ENCODE data around the gene TNRC6B.

The TNRC6B gene

GRCh38 chr22:40314041-40314440, 136.3 kb downstream of the TNRC6B start:
- Histone ChIP-seq H3K9me3 (ENCODE audit: control insufficient read depth in 2 of 2, low read length in 2 of 2) (no peaks in the 10 kb centered on the region), H3K36me3 (ENCODE audit: control insufficient read depth in 2 of 2, insufficient read depth in 2 of 2, low read length in 2 of 2) (peaks cover 67 to 79% of the 10 kb centered on the region in 2 donors), H3K27me3 (ENCODE audit: control insufficient read depth in 2 of 2, insufficient read depth in 2 of 2, low read length in 2 of 2) (no peaks in the 10 kb centered on the region), H3K4me3 (ENCODE audit: low read length in 2 of 2) (no peak overlapping the region), H3K27ac (ENCODE audit: low read depth in 2 of 2, low read length in 2 of 2) (no peak overlapping the region), H3K9ac (ENCODE audit: low read depth in 1 of 2, low read length in 2 of 2) (no peak overlapping the region), H3K4me1 (ENCODE audit: control insufficient read depth in 2 of 2, insufficient read depth in 2 of 2, low read length in 2 of 2) (peaks cover 0 to 3% of the 10 kb centered on the region in 2 donors)

GRCh38 chr22:40320687-40321086, 143.0 kb downstream of the TNRC6B start:
- Histone ChIP-seq H3K27me3 (ENCODE audit: control insufficient read depth in 2 of 2, insufficient read depth in 2 of 2, low read length in 2 of 2) (no peaks in the 10 kb centered on the region), H3K36me3 (ENCODE audit: control insufficient read depth in 2 of 2, insufficient read depth in 2 of 2, low read length in 2 of 2) (peaks cover 58 to 62% of the 10 kb centered on the region in 2 donors), H3K9ac (ENCODE audit: low read depth in 1 of 2, low read length in 2 of 2) (no peak overlapping the region), H3K27ac (ENCODE audit: low read depth in 2 of 2, low read length in 2 of 2) (no peak overlapping the region), H3K4me3 (ENCODE audit: low read length in 2 of 2) (no peak overlapping the region), H3K9me3 (ENCODE audit: control insufficient read depth in 2 of 2, low read length in 2 of 2) (no peaks in the 10 kb centered on the region), H3K4me1 (ENCODE audit: control insufficient read depth in 2 of 2, insufficient read depth in 2 of 2, low read length in 2 of 2) (no peaks in the 10 kb centered on the region)

- no peaks in the 10 kb centered on the region for H3K27me3 ChIP-seq (ENCODE audit: control insufficient read depth in 2 of 2, insufficient read depth in 2 of 2, low read length in 2 of 2)
- no peak overlapping the region for H3K4me3 ChIP-seq (ENCODE audit: low read length in 2 of 2)
- H3K27ac ChIP-seq (ENCODE audit: low read depth in 2 of 2, low read length in 2 of 2) = no peak overlapping the region
- H3K9ac ChIP-seq (ENCODE audit: low read depth in 1 of 2, low read length in 2 of 2) = no peak overlapping the region
- no peaks in the 10 kb centered on the region for H3K4me1 ChIP-seq (ENCODE audit: control insufficient read depth in 2 of 2, insufficient read depth in 2 of 2, low read length in 2 of 2)
- peaks cover 49 to 55% of the 10 kb centered on the region in 2 donors for H3K36me3 ChIP-seq (ENCODE audit: control insufficient read depth in 2 of 2, insufficient read depth in 2 of 2, low read length in 2 of 2)
- no peaks in the 10 kb centered on the region for H3K9me3 ChIP-seq (ENCODE audit: control insufficient read depth in 2 of 2, low read length in 2 of 2)
Observed at GRCh38 chr22:40322021-40322420, 144.3 kb downstream of the TNRC6B start.

GRCh38 chr22:40322818-40323447, 145.2 kb downstream of the TNRC6B start:
- no peaks in the 10 kb centered on the region for H3K27me3 ChIP-seq (ENCODE audit: control insufficient read depth in 2 of 2, insufficient read depth in 2 of 2, low read length in 2 of 2)
- H3K9me3 ChIP-seq (ENCODE audit: control insufficient read depth in 2 of 2, low read length in 2 of 2) = no peaks in the 10 kb centered on the region
- H3K4me1 ChIP-seq (ENCODE audit: control insufficient read depth in 2 of 2, insufficient read depth in 2 of 2, low read length in 2 of 2) = no peaks in the 10 kb centered on the region
- H3K36me3 ChIP-seq (ENCODE audit: control insufficient read depth in 2 of 2, insufficient read depth in 2 of 2, low read length in 2 of 2) = peaks cover 42 to 48% of the 10 kb centered on the region in 2 donors
- H3K9ac ChIP-seq (ENCODE audit: low read depth in 1 of 2, low read length in 2 of 2) = no peak overlapping the region
- no peak overlapping the region for H3K27ac ChIP-seq (ENCODE audit: low read depth in 2 of 2, low read length in 2 of 2)
- no peak overlapping the region for H3K4me3 ChIP-seq (ENCODE audit: low read length in 2 of 2)

- Histone ChIP-seq H3K9me3 (ENCODE audit: control insufficient read depth in 2 of 2, low read length in 2 of 2) (no peaks in the 10 kb centered on the region), H3K9ac (ENCODE audit: low read depth in 1 of 2, low read length in 2 of 2) (no peak overlapping the region), H3K27me3 (ENCODE audit: control insufficient read depth in 2 of 2, insufficient read depth in 2 of 2, low read length in 2 of 2) (no peaks in the 10 kb centered on the region), H3K27ac (ENCODE audit: low read depth in 2 of 2, low read length in 2 of 2) (peak overlapping the region; percentile 52), H3K4me1 (ENCODE audit: control insufficient read depth in 2 of 2, insufficient read depth in 2 of 2, low read length in 2 of 2) (no peaks in the 10 kb centered on the region), H3K4me3 (ENCODE audit: low read length in 2 of 2) (no peak overlapping the region), H3K36me3 (ENCODE audit: control insufficient read depth in 2 of 2, insufficient read depth in 2 of 2, low read length in 2 of 2) (peaks cover 41 to 45% of the 10 kb centered on the region in 2 donors)
Observed at GRCh38 chr22:40323681-40324171, 146.0 kb downstream of the TNRC6B start.

GRCh38 chr22:40324468-40325305, 147.0 kb downstream of the TNRC6B start:
- H3K4me1 ChIP-seq (ENCODE audit: control insufficient read depth in 2 of 2, insufficient read depth in 2 of 2, low read length in 2 of 2) = no peaks in the 10 kb centered on the region
- H3K9me3 ChIP-seq (ENCODE audit: control insufficient read depth in 2 of 2, low read length in 2 of 2) = no peaks in the 10 kb centered on the region
- H3K27me3 ChIP-seq (ENCODE audit: control insufficient read depth in 2 of 2, insufficient read depth in 2 of 2, low read length in 2 of 2) = no peaks in the 10 kb centered on the region
- H3K9ac ChIP-seq (ENCODE audit: low read depth in 1 of 2, low read length in 2 of 2) = no peak overlapping the region
- H3K4me3 ChIP-seq (ENCODE audit: low read length in 2 of 2) = no peak overlapping the region
- peak overlapping the region; percentile 52 for H3K27ac ChIP-seq (ENCODE audit: low read depth in 2 of 2, low read length in 2 of 2)
- H3K36me3 ChIP-seq (ENCODE audit: control insufficient read depth in 2 of 2, insufficient read depth in 2 of 2, low read length in 2 of 2) = peaks cover 40 to 45% of the 10 kb centered on the region in 2 donors

GRCh38 chr22:40325315-40325714, 147.6 kb downstream of the TNRC6B start:
- Histone ChIP-seq H3K9me3 (ENCODE audit: control insufficient read depth in 2 of 2, low read length in 2 of 2) (no peaks in the 10 kb centered on the region), H3K27me3 (ENCODE audit: control insufficient read depth in 2 of 2, insufficient read depth in 2 of 2, low read length in 2 of 2) (no peaks in the 10 kb centered on the region), H3K36me3 (ENCODE audit: control insufficient read depth in 2 of 2, insufficient read depth in 2 of 2, low read length in 2 of 2) (peaks cover 38 to 43% of the 10 kb centered on the region in 2 donors), H3K4me1 (ENCODE audit: control insufficient read depth in 2 of 2, insufficient read depth in 2 of 2, low read length in 2 of 2) (no peaks in the 10 kb centered on the region), H3K27ac (ENCODE audit: low read depth in 2 of 2, low read length in 2 of 2) (peak overlapping the region; percentile 26 to 33), H3K4me3 (ENCODE audit: low read length in 2 of 2) (no peak overlapping the region), H3K9ac (ENCODE audit: low read depth in 1 of 2, low read length in 2 of 2) (no peak overlapping the region)

GRCh38 chr22:40326905-40327735, 149.4 kb downstream of the TNRC6B start:
- H3K27ac ChIP-seq (ENCODE audit: low read depth in 2 of 2, low read length in 2 of 2) = no peak overlapping the region
- H3K36me3 ChIP-seq (ENCODE audit: control insufficient read depth in 2 of 2, insufficient read depth in 2 of 2, low read length in 2 of 2) = peaks cover 29 to 31% of the 10 kb centered on the region in 2 donors
- H3K9me3 ChIP-seq (ENCODE audit: control insufficient read depth in 2 of 2, low read length in 2 of 2) = no peaks in the 10 kb centered on the region
- no peaks in the 10 kb centered on the region for H3K27me3 ChIP-seq (ENCODE audit: control insufficient read depth in 2 of 2, insufficient read depth in 2 of 2, low read length in 2 of 2)
- H3K4me1 ChIP-seq (ENCODE audit: control insufficient read depth in 2 of 2, insufficient read depth in 2 of 2, low read length in 2 of 2) = no peaks in the 10 kb centered on the region
- no peak overlapping the region for H3K9ac ChIP-seq (ENCODE audit: low read depth in 1 of 2, low read length in 2 of 2)
- no peak overlapping the region for H3K4me3 ChIP-seq (ENCODE audit: low read length in 2 of 2)

GRCh38 chr22:40328546-40329456, 151.1 kb downstream of the TNRC6B start:
- H3K4me3 ChIP-seq (ENCODE audit: low read length in 2 of 2) = no peak overlapping the region
- no peaks in the 10 kb centered on the region for H3K9me3 ChIP-seq (ENCODE audit: control insufficient read depth in 2 of 2, low read length in 2 of 2)
- H3K4me1 ChIP-seq (ENCODE audit: control insufficient read depth in 2 of 2, insufficient read depth in 2 of 2, low read length in 2 of 2) = no peaks in the 10 kb centered on the region
- H3K27ac ChIP-seq (ENCODE audit: low read depth in 2 of 2, low read length in 2 of 2) = no peak overlapping the region
- H3K36me3 ChIP-seq (ENCODE audit: control insufficient read depth in 2 of 2, insufficient read depth in 2 of 2, low read length in 2 of 2) = peaks cover 20 to 23% of the 10 kb centered on the region in 2 donors
- H3K27me3 ChIP-seq (ENCODE audit: control insufficient read depth in 2 of 2, insufficient read depth in 2 of 2, low read length in 2 of 2) = no peaks in the 10 kb centered on the region
- H3K9ac ChIP-seq (ENCODE audit: low read depth in 1 of 2, low read length in 2 of 2) = no peak overlapping the region
